ENCODE data around the gene RNF168. TPM values are rescaled to one million over a fixed set of nuclear protein-coding genes. Genes with fewer than 3 reads are reported as not detected.

Gene RNF168
- total RNA-seq, 1 experiment from 2014 or later: 25.1 TPM

DNA sequence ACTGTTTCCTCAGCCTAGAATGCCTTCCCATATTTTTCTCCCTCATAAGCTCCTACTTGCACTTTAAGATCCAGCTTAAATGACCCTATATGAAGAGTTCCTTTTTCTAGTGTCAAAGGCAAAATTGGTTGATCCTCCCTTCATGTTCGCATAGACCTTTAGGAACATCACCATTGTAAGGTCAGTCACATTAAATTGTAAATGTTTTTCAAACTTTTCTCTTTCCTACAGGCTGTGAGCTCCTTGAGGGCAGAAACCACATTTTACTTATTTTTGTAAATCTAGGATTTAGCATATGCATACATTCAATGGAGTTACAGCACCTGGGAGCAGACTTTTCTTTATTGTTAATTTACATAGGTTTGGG lies 10.8 kb upstream of the RNF168 start:
- H3K4me1 ChIP-seq (ENCODE audit: control insufficient read depth in 1 of 2, insufficient read depth in 2 of 2, low read length in 2 of 2): peaks cover 2 to 4% of the 10 kb centered on the region in 2 experiments; a peak in 2 of 4 replicates
- POLR2A ChIA-PET: no interaction called here
- no peak overlapping the region for H3K4me2 ChIP-seq (ENCODE audit: low read length)
- no peaks in the 10 kb centered on the region for H3K9me2 ChIP-seq (ENCODE audit: insufficient read depth)
- H3K4me3 ChIP-seq (replicated peaks in 1 of 2; ENCODE audit: low read depth in 1 of 2, low read length in 2 of 2): no peak overlapping the region
- no peak overlapping the region for H3K27ac ChIP-seq (ENCODE audit: low read depth, low read length)
- H3K36me3 ChIP-seq (ENCODE audit: control insufficient read depth in 1 of 2, insufficient read depth in 2 of 2, low read length in 2 of 2): no peaks in the 10 kb centered on the region
- intact Hi-C loops (cut with micrococcal nuclease): no loop called here
- no peaks in the 10 kb centered on the region for H3K9me3 ChIP-seq (ENCODE audit: control insufficient read depth in 1 of 2, insufficient read depth in 1 of 2, low read depth in 1 of 2, low read length in 2 of 2)
- no peaks in the 10 kb centered on the region for H3K79me2 ChIP-seq (ENCODE audit: insufficient read depth, low read length)
- H4K20me1 ChIP-seq (ENCODE audit: insufficient read depth): no peaks in the 10 kb centered on the region
- no peak overlapping the region for H3K9ac ChIP-seq (ENCODE audit: low read length)
- no peaks in the 10 kb centered on the region for H3K27me3 ChIP-seq (ENCODE audit: insufficient read depth, low read length)
- TF ChIP-seq POLR2AphosphoS5 (IDR thresholded peaks at IDR 0.05; ENCODE audit: low read depth, low read length): no peak
- no peak for TF ChIP-seq FOSL1 (IDR thresholded peaks at IDR 0.05; ENCODE audit: low read depth)
- TF ChIP-seq POLR2A (IDR thresholded peaks at IDR 0.05; ENCODE audit: borderline replicate concordance, extremely low read depth, insufficient read depth, insufficient read length): no peak
- TF ChIP-seq SIN3A (IDR thresholded peaks at IDR 0.05; ENCODE audit: low read depth): no peak
- TF ChIP-seq JUND (IDR thresholded peaks at IDR 0.05): no peak
- TF ChIP-seq, protein P1, sequence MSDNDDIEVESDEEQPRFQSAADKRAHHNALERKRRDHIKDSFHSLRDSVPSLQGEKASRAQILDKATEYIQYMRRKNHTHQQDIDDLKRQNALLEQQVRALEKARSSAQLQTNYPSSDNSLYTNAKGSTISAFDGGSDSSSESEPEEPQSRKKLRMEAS (IDR thresholded peaks at IDR 0.05): no peak
- no peak for TF ChIP-seq RAD21 (IDR thresholded peaks at IDR 0.05; ENCODE audit: low read depth)
- TF ChIP-seq EZH2phosphoT487 (IDR thresholded peaks at IDR 0.05; ENCODE audit: borderline replicate concordance): no peak
- no peak for TF ChIP-seq ZNF274 (IDR thresholded peaks at IDR 0.05; ENCODE audit: low read depth, low read length)
- TF ChIP-seq SP1 (IDR thresholded peaks at IDR 0.05; ENCODE audit: low read depth): no peak
- TF ChIP-seq, protein P2, sequence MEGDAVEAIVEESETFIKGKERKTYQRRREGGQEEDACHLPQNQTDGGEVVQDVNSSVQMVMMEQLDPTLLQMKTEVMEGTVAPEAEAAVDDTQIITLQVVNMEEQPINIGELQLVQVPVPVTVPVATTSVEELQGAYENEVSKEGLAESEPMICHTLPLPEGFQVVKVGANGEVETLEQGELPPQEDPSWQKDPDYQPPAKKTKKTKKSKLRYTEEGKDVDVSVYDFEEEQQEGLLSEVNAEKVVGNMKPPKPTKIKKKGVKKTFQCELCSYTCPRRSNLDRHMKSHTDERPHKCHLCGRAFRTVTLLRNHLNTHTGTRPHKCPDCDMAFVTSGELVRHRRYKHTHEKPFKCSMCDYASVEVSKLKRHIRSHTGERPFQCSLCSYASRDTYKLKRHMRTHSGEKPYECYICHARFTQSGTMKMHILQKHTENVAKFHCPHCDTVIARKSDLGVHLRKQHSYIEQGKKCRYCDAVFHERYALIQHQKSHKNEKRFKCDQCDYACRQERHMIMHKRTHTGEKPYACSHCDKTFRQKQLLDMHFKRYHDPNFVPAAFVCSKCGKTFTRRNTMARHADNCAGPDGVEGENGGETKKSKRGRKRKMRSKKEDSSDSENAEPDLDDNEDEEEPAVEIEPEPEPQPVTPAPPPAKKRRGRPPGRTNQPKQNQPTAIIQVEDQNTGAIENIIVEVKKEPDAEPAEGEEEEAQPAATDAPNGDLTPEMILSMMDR (IDR thresholded peaks at IDR 0.05 in 2 of 3, conservative IDR thresholded peaks at IDR 0.05 in 1 of 3; ENCODE audit: borderline replicate concordance in 1 of 3, insufficient read depth in 1 of 3, low read depth in 2 of 3, low read length in 2 of 3): no peak
- no peak for TF ChIP-seq EGR1 (IDR thresholded peaks at IDR 0.05; ENCODE audit: low read depth)
- TF ChIP-seq ZFX (IDR thresholded peaks at IDR 0.05): no peak
- TF ChIP-seq YY1 (IDR thresholded peaks at IDR 0.05; ENCODE audit: extremely low read depth, insufficient replicate concordance, low read depth, low read length): no peak
- CTCF ChIA-PET: interaction anchor here (1.0 to 2.4 kb wide), 2 partner anchors 8 to 15 kb away, joined by 4 to 14 read pairs; no protein-coding TSS in a partner anchor
- no peak for DNase-seq (ENCODE audit: low read depth, low spot score)
- BruUV-seq (replicated peaks): no TSS peak
- RAD21 ChIA-PET (ENCODE audit: low non-redundant PET in 1 of 2, low total read pairs in 2 of 2, uncharacterized antibody in 2 of 2, unreplicated experiment in 2 of 2): no interaction called here
- ATAC-seq: no peak
- H2AFZ ChIP-seq (ENCODE audit: low read depth, low read length, poor library complexity, severe bottlenecking): no peak overlapping the region
